ENCODE data around the gene HHAT.

Gene HHAT

GRCh38 chr1:210702506-210702905 lies 373.8 kb downstream of the HHAT start:
- peaks cover 21% of the 10 kb centered on the region for H3K36me3 Mint-ChIP-seq
- no peaks in the 10 kb centered on the region for H3K27me3 Mint-ChIP-seq
- no peak for ATAC-seq (ENCODE audit: low read depth)
- DNase-seq (ENCODE audit: low spot score in 2 of 2), result no peak
- peaks cover 3% of the 10 kb centered on the region for H3K4me1 Mint-ChIP-seq
- no peak overlapping the region for H3K27ac Mint-ChIP-seq
- H3K4me3 Mint-ChIP-seq, result no peak overlapping the region
- no peaks in the 10 kb centered on the region for H3K9me3 Mint-ChIP-seq

DNA sequence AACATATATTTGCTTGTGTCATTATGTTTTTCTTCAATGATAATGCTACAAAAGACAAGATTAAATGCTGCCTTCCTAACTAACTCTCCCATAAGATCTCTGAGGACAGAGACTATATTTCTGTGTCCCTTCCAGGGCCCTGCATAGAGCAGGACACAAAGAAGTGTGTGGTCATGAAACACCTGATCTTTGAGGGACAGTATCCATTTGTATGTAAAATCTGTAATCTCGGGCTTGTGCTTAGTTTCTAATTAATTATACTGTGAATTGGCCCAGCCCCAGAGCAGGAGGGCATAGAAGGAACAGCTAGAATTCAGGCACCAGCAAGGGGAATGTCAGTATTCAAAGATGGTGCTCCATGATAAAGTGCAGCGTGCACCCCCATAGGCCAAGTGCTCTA lies 374.9 kb downstream of the HHAT start:
- no peak for DNase-seq (ENCODE audit: low spot score in 2 of 2)
- Mint-ChIP-seq H3K4me1 (peaks cover 3% of the 10 kb centered on the region), H3K27ac (no peak overlapping the region)

GRCh38 chr1:210705086-210705485 lies 376.4 kb downstream of the HHAT start:
- Mint-ChIP-seq H3K9me3 (no peaks in the 10 kb centered on the region), H3K36me3 (peaks cover 20% of the 10 kb centered on the region), H3K4me3 (no peak overlapping the region), H3K27ac (no peak overlapping the region), H3K4me1 (peaks cover 3% of the 10 kb centered on the region), H3K27me3 (no peaks in the 10 kb centered on the region)
- ATAC-seq (ENCODE audit: low read depth) (no peak), DNase-seq (ENCODE audit: low spot score in 2 of 2) (no peak)

More for the DNA sequence above, 374.9 kb downstream of the HHAT start:
- ATAC-seq (ENCODE audit: low read depth), result no peak
- no peaks in the 10 kb centered on the region for H3K27me3 Mint-ChIP-seq
- H3K4me3 Mint-ChIP-seq, result no peak overlapping the region
- H3K9me3 Mint-ChIP-seq, result no peaks in the 10 kb centered on the region
- H3K36me3 Mint-ChIP-seq, result peaks cover 18% of the 10 kb centered on the region

DNA sequence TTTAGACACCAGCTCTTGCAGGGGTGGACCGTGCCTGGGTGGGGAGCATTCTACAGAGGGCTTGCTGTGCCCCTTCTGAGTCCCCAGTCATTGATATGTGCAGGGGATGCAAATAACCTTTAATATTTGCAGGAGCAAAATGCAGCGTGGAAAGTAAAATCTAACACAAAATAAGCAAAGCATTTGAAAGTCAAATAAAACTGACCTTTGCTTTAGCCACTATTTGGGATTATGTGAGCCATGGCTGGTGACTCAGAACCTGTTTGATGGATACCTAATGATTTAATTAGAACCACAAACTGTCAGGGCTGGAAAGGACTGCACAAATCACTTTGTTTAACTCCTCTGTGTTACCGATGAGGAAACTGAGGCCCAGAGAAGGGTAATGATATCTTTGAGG lies 377.5 kb downstream of the HHAT start:
- ATAC-seq (ENCODE audit: low read depth) (no peak), DNase-seq (ENCODE audit: low spot score in 2 of 2) (no peak)
- Mint-ChIP-seq H3K27me3 (no peaks in the 10 kb centered on the region), H3K4me1 (peaks cover 3% of the 10 kb centered on the region), H3K27ac (no peak overlapping the region), H3K36me3 (peaks cover 19% of the 10 kb centered on the region), H3K9me3 (no peaks in the 10 kb centered on the region), H3K4me3 (no peak overlapping the region)

DNA sequence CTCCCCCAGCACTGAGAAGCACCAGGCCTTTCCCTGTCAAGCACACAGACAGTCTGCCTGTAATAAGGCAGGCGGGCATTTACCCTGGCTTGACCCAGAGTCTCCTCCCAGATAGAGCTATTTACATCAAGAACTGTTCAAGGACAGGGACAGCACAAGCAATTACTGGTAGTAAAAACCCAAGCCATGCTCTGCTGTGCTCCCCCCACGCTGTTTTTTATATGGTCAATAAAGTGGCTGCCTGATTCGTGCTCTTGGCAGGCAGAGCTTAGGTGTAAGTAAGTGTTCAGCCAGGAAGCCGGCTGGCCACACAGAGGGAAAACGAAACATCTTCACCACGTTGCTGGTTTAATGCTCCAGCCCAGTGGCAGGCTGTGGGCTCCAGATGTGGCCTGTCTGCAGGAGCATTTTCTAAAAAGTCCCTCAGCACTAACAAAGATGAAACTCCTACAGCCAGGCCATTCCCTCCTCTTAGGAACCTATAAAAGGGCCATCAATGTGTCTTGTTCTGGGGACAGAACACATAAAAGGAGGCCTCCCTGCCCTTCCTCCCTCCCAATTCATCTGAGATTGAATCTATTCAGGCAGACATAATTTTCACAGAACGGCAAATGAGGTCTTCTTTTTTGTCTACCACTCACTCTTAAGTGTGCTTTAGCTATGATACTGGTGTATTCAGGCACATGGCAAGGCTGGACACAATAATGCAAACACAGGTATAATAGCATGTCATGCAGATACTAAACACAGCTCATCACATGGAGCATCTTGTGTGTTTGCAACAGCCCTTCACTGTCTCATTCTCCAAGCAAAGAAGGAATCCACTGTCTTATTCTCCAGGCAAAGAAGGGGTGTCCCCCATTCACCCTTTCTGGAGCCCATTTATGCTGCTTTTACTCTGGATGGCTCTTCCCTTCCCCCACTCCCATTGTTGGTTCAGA lies 378.9 kb downstream of the HHAT start:
- Mint-ChIP-seq H3K27me3 (no peaks in the 10 kb centered on the region), H3K27ac (no peak overlapping the region), H3K4me3 (no peak overlapping the region), H3K36me3 (peaks cover 15% of the 10 kb centered on the region), H3K9me3 (no peaks in the 10 kb centered on the region), H3K4me1 (peaks cover 3% of the 10 kb centered on the region)
- ATAC-seq (ENCODE audit: low read depth), result no peak
- no peak for DNase-seq (ENCODE audit: low spot score in 2 of 2)

DNA sequence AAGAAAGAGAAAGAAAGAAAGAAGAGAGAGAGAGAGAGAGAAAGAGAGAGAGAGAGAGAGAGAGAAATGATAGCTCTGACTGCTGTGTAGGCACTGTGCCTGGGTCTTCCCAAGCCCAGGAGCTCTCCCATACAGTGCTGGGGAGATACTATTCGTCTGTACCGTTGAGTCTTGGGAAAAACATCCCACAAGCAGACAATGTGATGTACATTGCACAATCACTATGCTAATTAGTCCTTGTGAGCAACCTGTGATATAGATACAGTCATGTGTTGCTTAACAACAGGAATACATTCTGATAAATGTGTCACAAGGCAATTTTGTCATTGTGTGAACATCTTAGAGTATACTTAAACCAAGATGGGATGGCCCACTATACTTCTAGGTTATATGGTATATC lies 381.0 kb downstream of the HHAT start:
- Mint-ChIP-seq H3K27ac (no peak overlapping the region), H3K4me3 (no peak overlapping the region), H3K4me1 (peaks cover 3% of the 10 kb centered on the region), H3K9me3 (no peaks in the 10 kb centered on the region), H3K27me3 (no peaks in the 10 kb centered on the region), H3K36me3 (peaks cover 20% of the 10 kb centered on the region)
- DNase-seq (ENCODE audit: low spot score in 2 of 2), result no peak
- ATAC-seq (ENCODE audit: low read depth), result no peak

GRCh38 chr1:210711825-210712612 lies 383.3 kb downstream of the HHAT start:
- Mint-ChIP-seq H3K27ac (no peak overlapping the region), H3K4me3 (no peak overlapping the region), H3K9me3 (no peaks in the 10 kb centered on the region), H3K27me3 (no peaks in the 10 kb centered on the region), H3K4me1 (no peaks in the 10 kb centered on the region), H3K36me3 (peaks cover 18% of the 10 kb centered on the region)
- DNase-seq (ENCODE audit: low spot score in 2 of 2) (no peak), ATAC-seq (ENCODE audit: low read depth) (no peak)

GRCh38 chr1:210715072-210715471 lies 386.4 kb downstream of the HHAT start:
- no peak overlapping the region for H3K27ac Mint-ChIP-seq
- no peaks in the 10 kb centered on the region for H3K9me3 Mint-ChIP-seq
- no peaks in the 10 kb centered on the region for H3K4me1 Mint-ChIP-seq
- DNase-seq (ENCODE audit: low spot score in 2 of 2) (no peak), ATAC-seq (ENCODE audit: low read depth) (no peak)
- peaks cover 2% of the 10 kb centered on the region for H3K27me3 Mint-ChIP-seq
- peaks cover 9% of the 10 kb centered on the region for H3K36me3 Mint-ChIP-seq
- H3K4me3 Mint-ChIP-seq, result no peak overlapping the region

GRCh38 chr1:210722410-210723081 lies 393.8 kb downstream of the HHAT start:
- H3K27ac Mint-ChIP-seq, result no peak overlapping the region
- DNase-seq (ENCODE audit: low spot score in 2 of 2), result no peak

DNA sequence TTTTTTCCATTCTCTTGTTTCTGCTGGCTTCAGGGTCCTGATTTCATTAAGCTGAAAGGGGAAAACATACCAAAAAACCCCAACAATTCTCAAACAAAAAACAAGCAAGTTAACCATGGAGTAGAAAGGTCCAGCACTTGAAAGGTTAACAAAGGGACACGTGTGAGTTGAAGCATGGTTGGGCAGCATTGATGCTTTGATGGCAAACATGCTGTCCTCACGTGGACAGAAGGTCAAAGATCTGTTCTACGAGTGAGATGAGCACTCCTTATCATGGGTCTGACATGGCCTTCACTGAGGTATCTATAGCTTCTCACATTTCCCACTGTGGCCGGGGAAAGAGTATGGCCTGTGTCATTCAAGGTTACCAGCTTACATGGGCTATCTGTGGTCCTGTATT lies 394.9 kb downstream of the HHAT start:
- Mint-ChIP-seq H3K4me3 (no peak overlapping the region), H3K36me3 (no peaks in the 10 kb centered on the region), H3K27ac (no peak overlapping the region), H3K27me3 (peaks cover 2% of the 10 kb centered on the region), H3K9me3 (no peaks in the 10 kb centered on the region), H3K4me1 (no peaks in the 10 kb centered on the region)
- no peak for DNase-seq (ENCODE audit: low spot score in 2 of 2)
- ATAC-seq (ENCODE audit: low read depth), result no peak

More at GRCh38 chr1:210722410-210723081, 393.8 kb downstream of the HHAT start:
- Mint-ChIP-seq H3K36me3 (no peaks in the 10 kb centered on the region), H3K4me3 (no peak overlapping the region), H3K4me1 (no peaks in the 10 kb centered on the region), H3K9me3 (no peaks in the 10 kb centered on the region), H3K27me3 (peaks cover 3% of the 10 kb centered on the region)
- no peak for ATAC-seq (ENCODE audit: low read depth)

- Mint-ChIP-seq H3K36me3 (no peaks in the 10 kb centered on the region), H3K4me3 (no peak overlapping the region), H3K27ac (no peak overlapping the region), H3K4me1 (no peaks in the 10 kb centered on the region), H3K27me3 (peaks cover 2% of the 10 kb centered on the region), H3K9me3 (no peaks in the 10 kb centered on the region)
- DNase-seq (ENCODE audit: low spot score in 2 of 2) (no peak), ATAC-seq (ENCODE audit: low read depth) (no peak)
These were observed 396.1 kb downstream of the HHAT start for GRCh38 chr1:210724768-210725167.

Data from memory B cell (primary cell).